Neural cell (in vitro differentiated cells): ENCODE measurements around the gene KIF24. TPM values are rescaled to one million over a fixed set of nuclear protein-coding genes. Genes with fewer than 3 reads are reported as not detected.
A peak's percentile ranks its signal among the peaks of the same experiment; 100 is the strongest.

Experiments
- H2AFZ ChIP-seq: fragments of 200-600, 300-800 bp; sonication (generic), shearing (Covaris generic); 2 replicates; pipeline ENCODE4 v1.6.0; 2014; ENCODE audit warnings: low read depth, mild to moderate bottlenecking, antibody characterized with exemption, low read length, moderate library complexity
- H3F3A ChIP-seq: fragments of 200-600 bp; shearing (Covaris generic); 2 replicates; pipeline ENCODE4 v1.6.1; 2016; ENCODE audit warnings: mild to moderate bottlenecking, moderate library complexity, mixed read lengths, antibody characterized with exemption, low read length; ENCODE audit not compliant: insufficient read depth, poor library complexity, severe bottlenecking
- H3K27ac ChIP-seq: fragments of 200-600, 300-800 bp; sonication (generic), shearing (Covaris generic); 2 replicates; pipeline ENCODE4 v1.5.1; 2014; ENCODE audit warnings: mild to moderate bottlenecking, low read length, moderate library complexity
- H3K27me3 ChIP-seq: fragments of 300-800, 200-600 bp; sonication (generic), shearing (Covaris generic); 2 replicates; pipeline ENCODE4 v1.6.0; 2014; ENCODE audit warnings: mild to moderate bottlenecking, low read depth, low read length, moderate library complexity; ENCODE audit not compliant: insufficient read depth
- H3K36me3 ChIP-seq: fragments of 300-800, 200-600 bp; sonication (generic), shearing (Covaris generic); 2 replicates; pipeline ENCODE4 v1.5.1; 2014; ENCODE audit warnings: mild to moderate bottlenecking, antibody characterized with exemption, low read length, moderate library complexity; ENCODE audit not compliant: insufficient read depth
- H3K4me2 ChIP-seq: fragments of 300-800, 200-600 bp; sonication (generic), shearing (Covaris generic); 2 replicates; pipeline ENCODE4 v1.6.0; 2014; ENCODE audit warnings: mild to moderate bottlenecking, low read length
- H3K4me3 ChIP-seq: fragments of 300-800, 200-600 bp; sonication (generic), shearing (Covaris generic); 2 replicates; pipeline ENCODE4 v1.5.1; 2014; ENCODE audit warnings: mild to moderate bottlenecking, low read length, moderate library complexity
- H3K79me2 ChIP-seq: fragments of 200-600 bp; shearing (Covaris generic); replicated peaks from 2 replicates; pipeline ENCODE4 v1.6.0; 2014; ENCODE audit warnings: mild to moderate bottlenecking, low read length, moderate library complexity; ENCODE audit not compliant: insufficient read depth
- H3K9ac ChIP-seq: fragments of 300-800, 200-600 bp; sonication (generic), shearing (Covaris generic); 2 replicates; pipeline ENCODE4 v1.6.1; 2016; ENCODE audit warnings: mild to moderate bottlenecking, low read length, mixed read lengths
- H3K9me2 ChIP-seq: fragments of 200-600 bp; shearing (Covaris generic); 2 replicates; pipeline ENCODE4 v1.6.1; 2016; ENCODE audit warnings: mild to moderate bottlenecking, low read length, mixed read lengths; ENCODE audit not compliant: insufficient read depth
- H3K9me3 ChIP-seq: fragments of 200-600, 300-800 bp; sonication (generic), shearing (Covaris generic); 2 replicates; pipeline ENCODE4 v1.6.1; 2016; ENCODE audit warnings: mild to moderate bottlenecking, mixed run types, low read length, moderate library complexity, mixed read lengths
- H4K20me1 ChIP-seq: fragments of 200-600 bp; shearing (Covaris generic); 2 replicates; pipeline ENCODE4 v1.6.1; 2016; ENCODE audit warnings: mild to moderate bottlenecking, mixed run types; ENCODE audit not compliant: insufficient read depth
- EP300 ChIP-seq: fragments of 450-650 bp; conservative IDR thresholded peaks from 2 replicates; pipeline ENCODE4 v1.6.1; 2014; ENCODE audit warnings: antibody characterized with exemption, mild to moderate bottlenecking, moderate library complexity; ENCODE audit not compliant: poor library complexity, severe bottlenecking
- EZH2 ChIP-seq: fragments of 200-600, 300-800 bp; shearing (Covaris generic), sonication (generic); IDR thresholded peaks from 2 replicates; pipeline ENCODE4 v1.6.1; 2014; ENCODE audit warnings: antibody characterized with exemption, low read length, borderline replicate concordance, mild to moderate bottlenecking; ENCODE audit not compliant: insufficient read depth, poor library complexity, severe bottlenecking
- MXI1 ChIP-seq: fragments of 450-650 bp; conservative IDR thresholded peaks from 2 replicates; pipeline ENCODE4 v1.6.1; 2014; ENCODE audit warnings: antibody characterized with exemption, mild to moderate bottlenecking; ENCODE audit not compliant: poor library complexity, severe bottlenecking
- POLR2AphosphoS5 ChIP-seq: IDR thresholded peaks from 2 replicates; pipeline ENCODE4 v1.6.1; 2012
- RAD21 ChIP-seq: fragments of 450-650 bp; conservative IDR thresholded peaks from 2 replicates; pipeline ENCODE4 v1.6.1; 2014; ENCODE audit warnings: antibody characterized with exemption, mild to moderate bottlenecking, moderate library complexity
- SMC3 ChIP-seq: fragments of 450-650 bp; conservative IDR thresholded peaks from 2 replicates; pipeline ENCODE4 v1.6.1; 2014; ENCODE audit warnings: antibody characterized with exemption, mild to moderate bottlenecking, moderate library complexity; ENCODE audit not compliant: poor library complexity
- TAF1 ChIP-seq: IDR thresholded peaks from 2 replicates; pipeline ENCODE4 v1.6.1; 2012; ENCODE audit warnings: low read depth
- polyA plus RNA-seq: library from polyadenylated mRNA; depleted of rRNA; stranded (reverse); fragments of >200 nt; gene quantifications from 2 replicates; pipeline ENCODE4 v1.2.3, GENCODE V29; 2014
- TF ChIP-seq, protein P1 (sequence below): fragments of 450-650 bp; IDR thresholded peaks from 2 replicates; pipeline ENCODE4 v1.5.1; 2014; ENCODE audit warnings: antibody characterized with exemption, mild to moderate bottlenecking, moderate library complexity; ENCODE audit not compliant: poor library complexity, severe bottlenecking
- TF ChIP-seq, protein P2 (sequence below): IDR thresholded peaks from 2 replicates; pipeline ENCODE4 v1.6.1; 2012; ENCODE audit warnings: borderline replicate concordance

The KIF24 gene
- polyA plus RNA-seq, 1 donor from 2014 or later: 0.19 TPM

DNA sequence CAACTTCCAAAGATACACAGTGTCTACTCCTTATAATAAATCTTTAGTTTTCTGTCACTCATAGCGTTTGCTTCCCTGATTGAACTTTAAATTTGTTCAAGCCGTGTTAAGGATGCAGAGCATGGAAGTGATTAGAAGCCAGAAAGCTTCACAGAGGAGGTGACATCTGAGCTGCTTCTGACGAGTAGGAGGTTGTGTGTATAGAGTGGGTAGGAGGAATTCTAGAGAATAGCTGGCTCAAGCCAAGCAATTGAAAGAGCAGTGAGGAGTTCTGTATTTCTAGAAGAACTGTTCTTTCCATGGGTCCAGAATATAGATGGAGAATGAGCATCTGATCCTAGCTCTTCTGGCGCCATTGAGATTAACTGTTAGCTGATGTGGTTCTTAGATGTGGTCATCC, 6.3 kb upstream of the KIF24 start:
- Histone ChIP-seq H3K27me3 (no peaks in the 10 kb centered on the region), H3K4me2 (no peak overlapping the region), H2AFZ (no peak overlapping the region), H3K9ac (no peak overlapping the region), H3K36me3 (no peaks in the 10 kb centered on the region), H3K4me3 (no peak overlapping the region), H3K79me2 (no peaks in the 10 kb centered on the region), H3K9me3 (no peaks in the 10 kb centered on the region), H3K27ac (no peak overlapping the region), H3K9me2 (no peaks in the 10 kb centered on the region), H3F3A (no peaks in the 10 kb centered on the region), H4K20me1 (no peaks in the 10 kb centered on the region)
- TF ChIP-seq EP300 (no peak), POLR2AphosphoS5 (no peak), RAD21 (no peak), TAF1 (no peak), SMC3 (no peak), EZH2 (no peak), MXI1 (no peak)
- TF ChIP-seq, protein P1, sequence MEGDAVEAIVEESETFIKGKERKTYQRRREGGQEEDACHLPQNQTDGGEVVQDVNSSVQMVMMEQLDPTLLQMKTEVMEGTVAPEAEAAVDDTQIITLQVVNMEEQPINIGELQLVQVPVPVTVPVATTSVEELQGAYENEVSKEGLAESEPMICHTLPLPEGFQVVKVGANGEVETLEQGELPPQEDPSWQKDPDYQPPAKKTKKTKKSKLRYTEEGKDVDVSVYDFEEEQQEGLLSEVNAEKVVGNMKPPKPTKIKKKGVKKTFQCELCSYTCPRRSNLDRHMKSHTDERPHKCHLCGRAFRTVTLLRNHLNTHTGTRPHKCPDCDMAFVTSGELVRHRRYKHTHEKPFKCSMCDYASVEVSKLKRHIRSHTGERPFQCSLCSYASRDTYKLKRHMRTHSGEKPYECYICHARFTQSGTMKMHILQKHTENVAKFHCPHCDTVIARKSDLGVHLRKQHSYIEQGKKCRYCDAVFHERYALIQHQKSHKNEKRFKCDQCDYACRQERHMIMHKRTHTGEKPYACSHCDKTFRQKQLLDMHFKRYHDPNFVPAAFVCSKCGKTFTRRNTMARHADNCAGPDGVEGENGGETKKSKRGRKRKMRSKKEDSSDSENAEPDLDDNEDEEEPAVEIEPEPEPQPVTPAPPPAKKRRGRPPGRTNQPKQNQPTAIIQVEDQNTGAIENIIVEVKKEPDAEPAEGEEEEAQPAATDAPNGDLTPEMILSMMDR: no peak
- TF ChIP-seq, protein P2, sequence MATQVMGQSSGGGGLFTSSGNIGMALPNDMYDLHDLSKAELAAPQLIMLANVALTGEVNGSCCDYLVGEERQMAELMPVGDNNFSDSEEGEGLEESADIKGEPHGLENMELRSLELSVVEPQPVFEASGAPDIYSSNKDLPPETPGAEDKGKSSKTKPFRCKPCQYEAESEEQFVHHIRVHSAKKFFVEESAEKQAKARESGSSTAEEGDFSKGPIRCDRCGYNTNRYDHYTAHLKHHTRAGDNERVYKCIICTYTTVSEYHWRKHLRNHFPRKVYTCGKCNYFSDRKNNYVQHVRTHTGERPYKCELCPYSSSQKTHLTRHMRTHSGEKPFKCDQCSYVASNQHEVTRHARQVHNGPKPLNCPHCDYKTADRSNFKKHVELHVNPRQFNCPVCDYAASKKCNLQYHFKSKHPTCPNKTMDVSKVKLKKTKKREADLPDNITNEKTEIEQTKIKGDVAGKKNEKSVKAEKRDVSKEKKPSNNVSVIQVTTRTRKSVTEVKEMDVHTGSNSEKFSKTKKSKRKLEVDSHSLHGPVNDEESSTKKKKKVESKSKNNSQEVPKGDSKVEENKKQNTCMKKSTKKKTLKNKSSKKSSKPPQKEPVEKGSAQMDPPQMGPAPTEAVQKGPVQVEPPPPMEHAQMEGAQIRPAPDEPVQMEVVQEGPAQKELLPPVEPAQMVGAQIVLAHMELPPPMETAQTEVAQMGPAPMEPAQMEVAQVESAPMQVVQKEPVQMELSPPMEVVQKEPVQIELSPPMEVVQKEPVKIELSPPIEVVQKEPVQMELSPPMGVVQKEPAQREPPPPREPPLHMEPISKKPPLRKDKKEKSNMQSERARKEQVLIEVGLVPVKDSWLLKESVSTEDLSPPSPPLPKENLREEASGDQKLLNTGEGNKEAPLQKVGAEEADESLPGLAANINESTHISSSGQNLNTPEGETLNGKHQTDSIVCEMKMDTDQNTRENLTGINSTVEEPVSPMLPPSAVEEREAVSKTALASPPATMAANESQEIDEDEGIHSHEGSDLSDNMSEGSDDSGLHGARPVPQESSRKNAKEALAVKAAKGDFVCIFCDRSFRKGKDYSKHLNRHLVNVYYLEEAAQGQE: no peak

DNA sequence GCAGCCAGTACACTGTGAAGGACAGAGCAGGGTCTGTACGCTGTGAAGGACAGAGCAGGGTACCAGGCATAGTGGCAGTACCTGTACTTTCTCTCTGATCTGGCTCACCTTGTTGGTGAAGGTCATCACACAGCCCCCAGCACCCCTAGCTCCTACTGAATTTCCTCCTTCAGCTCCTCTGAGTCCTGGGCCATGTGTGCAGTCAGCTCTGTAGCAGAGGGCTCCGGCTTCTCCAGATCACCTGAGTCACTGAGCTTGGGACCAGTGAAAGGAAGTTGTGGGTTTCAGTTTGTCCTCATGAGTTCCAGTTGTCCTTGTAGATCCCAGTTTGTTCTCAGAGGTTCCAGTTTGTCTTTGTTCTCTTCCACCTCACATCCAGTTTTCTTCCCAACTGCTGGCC, 5.8 kb upstream of the KIF24 start:
- no peaks in the 10 kb centered on the region for H3K9me3 ChIP-seq
- H3K27ac ChIP-seq: peak overlapping the region; percentile 32
- no peaks in the 10 kb centered on the region for H3F3A ChIP-seq
- H2AFZ ChIP-seq: no peak overlapping the region
- H3K4me3 ChIP-seq: peak overlapping the region; percentile 18
- no peaks in the 10 kb centered on the region for H3K79me2 ChIP-seq
- H3K9me2 ChIP-seq: no peaks in the 10 kb centered on the region
- no peaks in the 10 kb centered on the region for H3K27me3 ChIP-seq
- no peak overlapping the region for H3K9ac ChIP-seq
- no peaks in the 10 kb centered on the region for H3K36me3 ChIP-seq
- TF ChIP-seq, protein P1: no peak
- TF ChIP-seq, protein P2: no peak
- TF ChIP-seq RAD21: no peak
- TF ChIP-seq EZH2: no peak
- no peak overlapping the region for H3K4me2 ChIP-seq
- H4K20me1 ChIP-seq: no peaks in the 10 kb centered on the region
